HCT116 (cell line): ENCODE results near the gene PRKACG. TPM values are rescaled to one million over a fixed set of nuclear protein-coding genes. Genes with fewer than 3 reads are reported as not detected.

Experiments
- ATAC-seq: fragments of 200-7000 bp; cut with Tn5 transposase; 2 replicates; pipeline ENCODE4 v1.9.1; 2020; ENCODE audit warnings: mild to moderate bottlenecking, moderate library complexity
- BruUV-seq: library from RNA; stranded (reverse); fragments of 400-500 nt; replicated peaks from 2 replicates; lab custom pipeline; 2021; lab: Mats Ljungman, UMichigan
- CTCF ChIA-PET: fragments of 300-600 bp; sonication (Branson Sonifier 250); formaldehyde crosslinking; loops from one replicate; lab custom pipeline; 2021; ENCODE audit warnings: antibody characterized with exemption; lab: Charles Lee
- POLR2A ChIA-PET: fragments of 300-600, 350-600 bp; sonication (Branson Sonifier 250); formaldehyde crosslinking; loops from one replicate; lab custom pipeline; 2021; ENCODE audit warnings: antibody characterized with exemption; lab: Charles Lee
- RAD21 ChIA-PET, 2 experiments: fragments of 300-600 bp; sonication (Branson Sonifier 250); formaldehyde crosslinking; loops; one replicate each; lab custom pipeline; 2023; ENCODE audit warnings: low total read pairs in 2 of 2; ENCODE audit not compliant: uncharacterized antibody in 2 of 2, unreplicated experiment in 2 of 2, low non-redundant PET in 1 of 2; lab: Charles Lee
- DNase-seq: peaks from one replicate; pipeline ENCODE4 v3.0.0-alpha.2; 2010; ENCODE audit warnings: low read depth, low spot score
- H2AFZ ChIP-seq: fragments of 200-600 bp; shearing (Covaris generic), sonication (generic); 2 replicates; pipeline ENCODE4 v1.6.1; 2017; ENCODE audit warnings: low read depth, mixed run types, mixed read lengths, antibody characterized with exemption, low read length; ENCODE audit not compliant: poor library complexity, severe bottlenecking
- H3K27ac ChIP-seq: 2 replicates; pipeline ENCODE4 v1.5.1; 2012; ENCODE audit warnings: low read depth, low read length
- H3K27me3 ChIP-seq: fragments of 200-600 bp; sonication (generic); 2 replicates; pipeline ENCODE4 v1.6.1; 2016; ENCODE audit warnings: mixed run types, low read length, mixed read lengths; ENCODE audit not compliant: insufficient read depth
- H3K36me3 ChIP-seq, 2 experiments: fragments of 200-500 bp in 1 of 2; fragments of 200-600 bp in 1 of 2; sonication (Bioruptor generic) in 1 of 2; sonication (generic) in 1 of 2; 2 replicates each; pipeline versions ENCODE4 v1.5.1 to v1.6.1; 2014 to 2016; ENCODE audit warnings: low read length in 2 of 2, inconsistent platforms in 1 of 2, mixed read lengths in 1 of 2, mixed run types in 1 of 2; ENCODE audit not compliant: insufficient read depth in 2 of 2, control insufficient read depth in 1 of 2
- H3K4me1 ChIP-seq, 2 experiments: fragments of 200-600 bp in 1 of 2; sonication (generic) in 1 of 2; 2 replicates each; pipeline versions ENCODE4 v1.5.1 to v1.6.1; 2012 to 2017; ENCODE audit warnings: low read length in 2 of 2, inconsistent platforms in 1 of 2, mild to moderate bottlenecking in 1 of 2, mixed read lengths in 1 of 2, mixed run types in 1 of 2, moderate library complexity in 1 of 2; ENCODE audit not compliant: insufficient read depth in 2 of 2, control insufficient read depth in 1 of 2
- H3K4me2 ChIP-seq: fragments of 200-600 bp; sonication (generic); 2 replicates; pipeline ENCODE4 v1.6.1; 2017; ENCODE audit warnings: mixed run types, low read length, mixed read lengths
- H3K4me3 ChIP-seq, 2 experiments: fragments of 200-600 bp in 1 of 2; sonication (generic) in 1 of 2; replicated peaks in 1 of 2; 2 replicates each; pipeline ENCODE4 v1.5.1; 2011 to 2016; ENCODE audit warnings: low read length in 2 of 2, control low read depth in 1 of 2, low read depth in 1 of 2, mild to moderate bottlenecking in 1 of 2, mixed read lengths in 1 of 2, mixed run types in 1 of 2
- H3K79me2 ChIP-seq: fragments of 200-600 bp; sonication (generic); 2 replicates; pipeline ENCODE4 v1.6.1; 2017; ENCODE audit warnings: mild to moderate bottlenecking, mixed run types, low read length, moderate library complexity, mixed read lengths; ENCODE audit not compliant: insufficient read depth
- H3K9ac ChIP-seq: fragments of 200-600 bp; sonication (generic); 2 replicates; pipeline ENCODE4 v1.6.1; 2016; ENCODE audit warnings: low read length, mixed read lengths
- H3K9me2 ChIP-seq: fragments of 200-600 bp; sonication (generic), shearing (Covaris generic); 2 replicates; pipeline ENCODE4 v1.6.1; 2017; ENCODE audit warnings: mixed run types, mild to moderate bottlenecking, moderate library complexity; ENCODE audit not compliant: insufficient read depth
- H3K9me3 ChIP-seq, 2 experiments: fragments of 200-500 bp in 1 of 2; fragments of 200-600 bp in 1 of 2; sonication (Bioruptor generic) in 1 of 2; sonication (generic) in 1 of 2; 2 replicates each; pipeline ENCODE4 v1.6.1; 2014 to 2017; ENCODE audit warnings: low read length in 2 of 2, mixed read lengths in 2 of 2, inconsistent platforms in 1 of 2, low read depth in 1 of 2, mild to moderate bottlenecking in 1 of 2, mixed run types in 1 of 2, moderate library complexity in 1 of 2; ENCODE audit not compliant: control insufficient read depth in 1 of 2, insufficient read depth in 1 of 2
- H4K20me1 ChIP-seq: fragments of 200-600 bp; sonication (generic), shearing (Covaris generic); 2 replicates; pipeline ENCODE4 v1.6.1; 2017; ENCODE audit warnings: mixed run types, mild to moderate bottlenecking, moderate library complexity; ENCODE audit not compliant: insufficient read depth
- ATF3 ChIP-seq: IDR thresholded peaks from 2 replicates; pipeline ENCODE4 v1.6.1; 2012
- CBX3 ChIP-seq: IDR thresholded peaks from 2 replicates; pipeline ENCODE4 v1.6.1; 2012; ENCODE audit warnings: low read depth
- CTCF ChIP-seq, 3 experiments: fragments of 200-600 bp in 1 of 3; sonication (generic) in 1 of 3; IDR thresholded peaks in 2 of 3; conservative IDR thresholded peaks in 1 of 3; 2 replicates each; pipeline ENCODE4 v1.5.1; 2012 to 2017; ENCODE audit warnings: low read depth in 2 of 3, low read length in 2 of 3, antibody characterized with exemption in 1 of 3, borderline replicate concordance in 1 of 3, control low read depth in 1 of 3, mild to moderate bottlenecking in 1 of 3, mixed read lengths in 1 of 3, mixed run types in 1 of 3, moderate library complexity in 1 of 3; ENCODE audit not compliant: insufficient read depth in 1 of 3
- EGR1 ChIP-seq: IDR thresholded peaks from 2 replicates; pipeline ENCODE4 v1.6.1; 2012; ENCODE audit warnings: low read depth
- ELF1 ChIP-seq: IDR thresholded peaks from 2 replicates; pipeline ENCODE4 v1.6.1; 2012; ENCODE audit warnings: low read depth, borderline replicate concordance
- EZH2phosphoT487 ChIP-seq: fragments of 200-600 bp; IDR thresholded peaks from 2 replicates; pipeline ENCODE4 v1.6.1; 2018; ENCODE audit warnings: antibody characterized with exemption, borderline replicate concordance
- FOSL1 ChIP-seq: IDR thresholded peaks from 2 replicates; pipeline ENCODE4 v1.6.1; 2012; ENCODE audit warnings: low read depth
- JUND ChIP-seq: IDR thresholded peaks from 2 replicates; pipeline ENCODE4 v1.6.1; 2012
- MAX ChIP-seq: IDR thresholded peaks from 2 replicates; pipeline ENCODE4 v1.6.1; 2012
- POLR2AphosphoS5 ChIP-seq: IDR thresholded peaks from 2 replicates; pipeline ENCODE4 v1.6.1; 2011; ENCODE audit warnings: mild to moderate bottlenecking, low read depth, low read length, moderate library complexity
- RAD21 ChIP-seq: IDR thresholded peaks from 2 replicates; pipeline ENCODE4 v1.6.1; 2012; ENCODE audit warnings: low read depth, mild to moderate bottlenecking
- REST ChIP-seq: IDR thresholded peaks from 2 replicates; pipeline ENCODE4 v1.6.1; 2012; ENCODE audit warnings: low read depth
- SIN3A ChIP-seq: IDR thresholded peaks from 2 replicates; pipeline ENCODE4 v1.6.1; 2012; ENCODE audit warnings: low read depth
- SP1 ChIP-seq: IDR thresholded peaks from 2 replicates; pipeline ENCODE4 v1.6.1; 2012; ENCODE audit warnings: low read depth
- SRF ChIP-seq: IDR thresholded peaks from 2 replicates; pipeline ENCODE4 v1.6.1; 2012; ENCODE audit warnings: low read depth
- TCF7L2 ChIP-seq: IDR thresholded peaks from 2 replicates; pipeline ENCODE4 v1.7.0; 2011; ENCODE audit warnings: borderline replicate concordance, inconsistent platforms; ENCODE audit not compliant: insufficient read depth, insufficient read length; ENCODE audit errors: extremely low read depth
- ZBTB33 ChIP-seq: IDR thresholded peaks from 2 replicates; pipeline ENCODE4 v1.6.1; 2011; ENCODE audit warnings: mild to moderate bottlenecking, low read length, moderate library complexity; ENCODE audit not compliant: insufficient replicate concordance; ENCODE audit errors: extremely low read depth
- ZFX ChIP-seq: fragments of 450-650 bp; IDR thresholded peaks from 2 replicates; pipeline ENCODE4 v1.6.1; 2017
- ZNF274 ChIP-seq: fragments of 200-500 bp; sonication (Bioruptor generic); IDR thresholded peaks from 2 replicates; pipeline ENCODE4 v1.6.1; 2014; ENCODE audit warnings: mild to moderate bottlenecking, low read depth, low read length, inconsistent platforms
- intact Hi-C: fragments of 100-400 bp; cut with micrococcal nuclease; formaldehyde crosslinking; loops from 2 replicates; pipeline ENCODE4 v1.10.0; 2022
- total RNA-seq: library from RNA; stranded (reverse); gene quantifications from one replicate; pipeline ENCODE4 v1.2.1, GENCODE V29; 2021; ENCODE audit not compliant: unreplicated experiment

PRKACG gene
- total RNA-seq, 1 experiment from 2014 or later = not detected

- peaks cover 6% of the 10 kb centered on the region; the same call in 1 of the 2 replicates for H3K27me3 ChIP-seq
- ATAC-seq = no peak
- no peaks in the 10 kb centered on the region for H4K20me1 ChIP-seq
- ChIA-PET RAD21 (no interaction called here), CTCF (interaction anchor here (0.9 kb wide), 1 partner anchor 434 kb away, joined by 4 read pairs; no protein-coding TSS in a partner anchor), POLR2A (no interaction called here)
- H3K36me3 ChIP-seq = no peaks in the 10 kb centered on the region
- H3K4me2 ChIP-seq = no peak overlapping the region
- no peak overlapping the region for H2AFZ ChIP-seq
- no peaks in the 10 kb centered on the region for H3K9me2 ChIP-seq
- no peak overlapping the region for H3K27ac ChIP-seq
- intact Hi-C loops = no loop called here
- no peaks in the 10 kb centered on the region for H3K79me2 ChIP-seq
- H3K4me1 ChIP-seq = no peaks in the 10 kb centered on the region
- H3K4me3 ChIP-seq = no peak overlapping the region
- no TSS peak for BruUV-seq
- H3K9ac ChIP-seq = no peak overlapping the region
- no peaks in the 10 kb centered on the region for H3K9me3 ChIP-seq
- DNase-seq = no peak
- no peak for TF ChIP-seq SRF
- no peak for TF ChIP-seq ZFX
- no peak for TF ChIP-seq REST
- no peak for TF ChIP-seq ZNF274
- no peak for TF ChIP-seq MAX
- no peak for TF ChIP-seq CBX3
- TF ChIP-seq EZH2phosphoT487 = no peak
- no peak for TF ChIP-seq FOSL1
- TF ChIP-seq POLR2AphosphoS5 = no peak
- TF ChIP-seq EGR1 = no peak
- TF ChIP-seq ATF3 = no peak
- no peak for TF ChIP-seq ELF1
- TF ChIP-seq SP1 = no peak
- no peak for TF ChIP-seq SIN3A
- no peak for TF ChIP-seq JUND
- TF ChIP-seq RAD21 = no peak
- no peak for TF ChIP-seq CTCF (IDR thresholded peaks at IDR 0.05 in 2 of 3, conservative IDR thresholded peaks at IDR 0.05 in 1 of 3; ENCODE audit: borderline replicate concordance in 1 of 3, insufficient read depth in 1 of 3, low read depth in 2 of 3, low read length in 2 of 3)
- TF ChIP-seq TCF7L2 = no peak
- TF ChIP-seq ZBTB33 = no peak
- TF ChIP-seq, all 23 proteins: peak for 0
Observed at GRCh38 chr9:69001921-69002320, 12.0 kb downstream of the PRKACG start.
